H1 (cell line): ENCODE measurements around the gene KREMEN1. TPM values are rescaled to one million over a fixed set of nuclear protein-coding genes. Genes with fewer than 3 reads are reported as not detected.

Experiments used
- CHD7 ChIP-seq: fragments of 300-600 bp; sonication (generic); IDR thresholded peaks from 2 replicates; pipeline ENCODE4 v1.7.1; 2012; ENCODE audit warnings: low read length, moderate library complexity, mild to moderate bottlenecking, inconsistent platforms; ENCODE audit not compliant: insufficient replicate concordance
- HDAC2 ChIP-seq, 2 experiments: fragments of 300-600 bp in 1 of 2; sonication (generic) in 1 of 2; IDR thresholded peaks; 2 replicates each; pipeline ENCODE4 v1.6.1; 2011 to 2012; ENCODE audit warnings: low read depth in 2 of 2, low read length in 2 of 2, mild to moderate bottlenecking in 2 of 2, moderate library complexity in 2 of 2, borderline replicate concordance in 1 of 2, inconsistent platforms in 1 of 2
- MAFK ChIP-seq: IDR thresholded peaks from 2 replicates; pipeline ENCODE4 v1.6.1; 2012; ENCODE audit warnings: low read depth, mild to moderate bottlenecking, improper control_type of control experiment, low read length
- NANOG ChIP-seq: IDR thresholded peaks from 2 replicates; pipeline ENCODE4 v1.6.1; 2011; ENCODE audit warnings: low read length, low read depth, mild to moderate bottlenecking, inconsistent platforms; ENCODE audit not compliant: insufficient read depth, poor library complexity, severe bottlenecking
- TAF1 ChIP-seq: IDR thresholded peaks from 2 replicates; pipeline ENCODE4 v1.6.1; 2011; ENCODE audit warnings: mild to moderate bottlenecking, low read depth, low read length
- TEAD4 ChIP-seq: IDR thresholded peaks from 2 replicates; pipeline ENCODE4 v1.6.1; 2012; ENCODE audit warnings: low read depth, low read length, inconsistent platforms, mixed read lengths
- polyA plus RNA-seq, 7 experiments: library from polyadenylated mRNA; depleted of rRNA in 3 of 7; stranded (reverse) in 5 of 7; unstranded in 2 of 7; fragments of >200 nt in 5 of 7; fragments of 200-250 nt in 2 of 7; gene quantifications; 1 replicate in 5 of 7; 2 replicates in 1 of 7; 4 replicates in 1 of 7; pipeline versions ENCODE4 v1.2.1 to v1.2.3, GENCODE V29; 2011 to 2013; ENCODE audit warnings: missing spikeins in 2 of 7, mixed read lengths in 2 of 7
- total RNA-seq: library from RNA; stranded (reverse); fragmentation: NEBNext Ultra II Directional; extraction: Animal tissue kit (Norgen Biotek cat#: 25700); gene quantifications from 2 replicates; pipeline ENCODE4 v1.2.1, GENCODE V29; 2021

KREMEN1 gene
- total and polyA plus RNA-seq, 2 of the 8 experiments (the other 6 are each of a cell fraction or from before 2014, with no cell fraction given): 2.1 to 3.2 TPM

DNA sequence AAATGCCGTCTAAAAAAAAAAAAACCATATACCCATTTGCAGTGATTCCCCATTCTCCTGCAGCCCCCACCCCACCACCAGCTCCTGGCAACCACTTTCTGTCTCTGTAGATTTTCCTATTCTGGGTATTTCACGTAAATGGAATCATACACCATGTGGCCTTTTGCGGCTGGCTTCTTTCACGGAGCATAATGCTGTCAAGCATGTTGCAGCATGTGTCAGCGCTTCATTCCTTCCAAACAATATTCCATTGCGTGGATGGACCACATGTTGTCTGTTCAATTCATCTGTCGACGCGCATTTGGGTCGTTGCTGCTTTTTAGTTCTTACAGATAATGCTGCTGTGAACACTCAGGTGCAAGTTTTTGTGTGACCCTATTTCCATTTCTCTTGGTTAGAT is 118.1 kb downstream of the KREMEN1 start (continued):
- TF ChIP-seq CHD7: no peak
- no peak for TF ChIP-seq MAFK
- TF ChIP-seq TEAD4: no peak
- TF ChIP-seq TAF1: no peak
- TF ChIP-seq HDAC2 (IDR thresholded peaks at IDR 0.05; ENCODE audit: borderline replicate concordance in 1 of 2, low read depth in 2 of 2, low read length in 2 of 2): no peak
- no peak for TF ChIP-seq NANOG
